Prostate gland (tissue), 2 donors: ENCODE measurements around the gene ELMO1.

Experiments used
- CTCF ChIP-seq, 4 experiments: fragments of 200-600 bp in 2 of 4; fragments of 450-650 bp in 2 of 4; sonication (generic) in 2 of 4; IDR thresholded peaks; 1 replicate in 3 of 4; 2 replicates in 1 of 4; pipeline ENCODE4 v1.5.1; 2016 to 2019; ENCODE audit warnings: antibody characterized with exemption in 4 of 4, mild to moderate bottlenecking in 2 of 4, moderate library complexity in 2 of 4
- POLR2AphosphoS5 ChIP-seq: sonication (generic); formaldehyde crosslinking; IDR thresholded peaks from one replicate; pipeline ENCODE4 v1.6.1; 2017; ENCODE audit warnings: antibody characterized with exemption

DNA sequence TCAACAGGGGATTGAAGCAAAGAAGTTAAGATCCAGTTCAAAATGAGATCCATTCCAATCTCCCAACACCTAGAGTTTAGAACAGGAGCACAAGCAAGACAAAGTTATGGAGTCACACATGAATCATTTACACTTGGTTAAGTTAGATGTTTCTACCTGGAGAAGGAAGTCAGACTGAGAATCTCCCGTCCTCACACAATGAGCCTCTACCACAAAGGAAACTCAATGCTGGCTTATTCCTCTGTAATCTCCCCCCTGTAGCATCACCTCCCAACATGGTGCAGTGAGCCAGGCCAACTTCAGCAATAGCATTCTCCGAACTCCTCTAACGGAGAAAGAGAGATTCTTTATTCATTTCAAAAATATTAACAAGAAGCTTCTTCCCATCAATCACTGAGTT lies 82.2 kb downstream of the ELMO1 start:
- TF ChIP-seq CTCF (IDR thresholded peaks at IDR 0.05) (no peak), POLR2AphosphoS5 (no peak)
